Thyroid gland (tissue), 4 donors: ENCODE measurements around the gene NSUN3. TPM values are rescaled to one million over a fixed set of nuclear protein-coding genes. Genes with fewer than 3 reads are reported as not detected.

Source experiments
- DNase-seq, 2 donors: peaks; one replicate each; pipeline ENCODE4 v3.0.0-alpha.2; 2019
- H3K27ac ChIP-seq, 3 donors: fragments of 200-600 bp; sonication (generic); 1 replicate in 2 of 3; 2 replicates in 1 of 3; pipeline ENCODE4 v1.5.1; 2016 to 2019; ENCODE audit warnings: mild to moderate bottlenecking in 1 of 3, moderate library complexity in 1 of 3
- H3K27me3 ChIP-seq: fragments of 200-600 bp; sonication (generic); one replicate; pipeline ENCODE4 v1.5.1; 2019
- H3K36me3 ChIP-seq, 2 donors: fragments of 200-600 bp; sonication (generic); one replicate each; pipeline ENCODE4 v1.5.1; 2016 to 2019
- H3K4me1 ChIP-seq, 2 donors: fragments of 200-600 bp; sonication (generic); one replicate each; pipeline ENCODE4 v1.5.1; 2017 to 2019
- H3K4me3 ChIP-seq, 3 donors: fragments of 200-600 bp; sonication (generic); replicated peaks in 1 of 3; 1 replicate in 2 of 3; 2 replicates in 1 of 3; pipeline ENCODE4 v1.5.1; 2016; ENCODE audit warnings: mild to moderate bottlenecking in 1 of 3
- H3K9me3 ChIP-seq: fragments of 200-600 bp; sonication (generic); one replicate; pipeline ENCODE4 v1.5.1; 2017
- POLR2A ChIP-seq, 2 donors: fragments of 450-650 bp; IDR thresholded peaks; one replicate each; pipeline ENCODE4 v1.6.1; 2017; ENCODE audit warnings: antibody characterized with exemption in 2 of 2, mild to moderate bottlenecking in 2 of 2, moderate library complexity in 1 of 2
- WGBS, 2 donors: methylation state at CpG; one replicate each; pipeline ENCODE4 v1.1.5; 2017; 5-methylcytosine and 5-hydroxymethylcytosine counted together
- intact Hi-C: fragments of 100-400 bp; cut with DNase I; formaldehyde crosslinking; loops from one replicate; pipeline ENCODE4 v1.15.1; 2023
- total RNA-seq, 4 donors: library from RNA; depleted of rRNA; stranded (reverse); fragments of >200 nt; gene quantifications; one replicate each; pipeline ENCODE4 v1.2.3, GENCODE V29; 2016
- TF ChIP-seq, protein P1 (sequence below), 6 experiments: fragments of 200-600 bp in 3 of 6; fragments of 450-650 bp in 3 of 6; sonication (generic) in 3 of 6; IDR thresholded peaks; one replicate each; pipeline ENCODE4 v1.5.1; 2016 to 2019; ENCODE audit warnings: antibody characterized with exemption in 6 of 6, mild to moderate bottlenecking in 2 of 6, inconsistent platforms in 1 of 6, moderate library complexity in 1 of 6

The NSUN3 gene
- 10 to 100 TPM; 12.5 to 22.5 (median 15.4) TPM for total RNA-seq

DNA sequence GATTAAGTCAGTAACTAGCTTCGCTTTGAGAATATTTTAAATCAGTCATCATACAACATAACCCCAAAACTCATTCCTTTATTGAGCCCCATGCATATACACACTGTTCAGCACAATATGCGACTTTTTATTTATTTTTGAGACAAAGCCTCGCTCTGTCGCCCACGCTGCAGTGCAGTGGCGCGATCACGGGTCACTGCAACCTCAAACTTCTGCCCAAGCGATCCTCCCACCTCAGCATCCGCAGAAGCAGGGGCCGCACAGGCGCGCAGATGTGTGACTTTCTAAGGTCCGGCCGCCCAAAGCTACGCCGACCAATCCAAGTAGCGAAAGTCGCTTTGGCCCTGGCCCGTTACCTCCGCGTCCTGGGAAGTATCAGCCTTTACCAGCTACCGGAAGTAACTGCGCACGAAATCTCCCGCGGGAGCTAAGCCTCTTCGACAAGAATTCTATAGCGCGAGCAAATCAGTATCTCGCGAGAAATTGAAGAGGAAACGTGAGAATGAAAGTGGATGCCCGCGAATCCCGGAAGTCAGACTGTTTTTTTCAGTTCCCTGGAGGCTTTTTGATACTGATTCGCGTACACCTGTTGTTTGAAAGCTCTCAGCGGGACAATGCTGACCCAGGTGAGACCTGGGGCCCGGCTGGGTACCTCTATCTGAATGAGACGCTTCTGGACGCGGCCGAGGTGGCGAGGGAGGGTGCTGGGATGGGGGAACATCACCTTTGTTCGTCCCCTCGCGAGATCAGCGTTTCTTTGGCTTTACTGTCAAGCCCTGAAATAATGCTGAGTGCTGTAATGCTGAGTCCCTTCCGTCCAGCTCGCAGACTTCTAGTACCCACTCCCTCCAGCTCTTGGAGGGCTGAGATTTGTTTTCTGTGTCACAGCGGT, at the start of gene NSUN3, which contains the start of gene DHFR2:
TSS of gene NSUN3 (plus strand) at position 549 of the 892 bp plus-strand sequence. CDS start at position 615, 66 bp downstream.
TSS of gene DHFR2 (minus strand) at position 404 of the 892 bp plus-strand sequence. CDS start 1,405 bp downstream, outside the sequence.
- intact Hi-C loops, result loop anchor here (10.0 kb wide), 1 partner anchor 58 kb away; no protein-coding TSS in a partner anchor
- peak; percentile 92 for DNase-seq
- H3K36me3 ChIP-seq, result no peaks in the 10 kb centered on the region
- no peaks in the 10 kb centered on the region for H3K9me3 ChIP-seq
- peaks cover 8 to 11% of the 10 kb centered on the region in 2 donors for H3K4me1 ChIP-seq
- TF ChIP-seq, protein P1, sequence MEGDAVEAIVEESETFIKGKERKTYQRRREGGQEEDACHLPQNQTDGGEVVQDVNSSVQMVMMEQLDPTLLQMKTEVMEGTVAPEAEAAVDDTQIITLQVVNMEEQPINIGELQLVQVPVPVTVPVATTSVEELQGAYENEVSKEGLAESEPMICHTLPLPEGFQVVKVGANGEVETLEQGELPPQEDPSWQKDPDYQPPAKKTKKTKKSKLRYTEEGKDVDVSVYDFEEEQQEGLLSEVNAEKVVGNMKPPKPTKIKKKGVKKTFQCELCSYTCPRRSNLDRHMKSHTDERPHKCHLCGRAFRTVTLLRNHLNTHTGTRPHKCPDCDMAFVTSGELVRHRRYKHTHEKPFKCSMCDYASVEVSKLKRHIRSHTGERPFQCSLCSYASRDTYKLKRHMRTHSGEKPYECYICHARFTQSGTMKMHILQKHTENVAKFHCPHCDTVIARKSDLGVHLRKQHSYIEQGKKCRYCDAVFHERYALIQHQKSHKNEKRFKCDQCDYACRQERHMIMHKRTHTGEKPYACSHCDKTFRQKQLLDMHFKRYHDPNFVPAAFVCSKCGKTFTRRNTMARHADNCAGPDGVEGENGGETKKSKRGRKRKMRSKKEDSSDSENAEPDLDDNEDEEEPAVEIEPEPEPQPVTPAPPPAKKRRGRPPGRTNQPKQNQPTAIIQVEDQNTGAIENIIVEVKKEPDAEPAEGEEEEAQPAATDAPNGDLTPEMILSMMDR (IDR thresholded peaks at IDR 0.05), result no peak
- TF ChIP-seq POLR2A (IDR thresholded peaks at IDR 0.05), result peak in 1 of 2 donors; percentile 69
- peak within 1 kb of the TSS; percentile 70 to 95 (median 86) for H3K27ac ChIP-seq
- H3K4me3 ChIP-seq, result peak within 1 kb of the TSS; percentile 50 to 61 (median 58)
- WGBS, 2 donors, result 0 to 1% methylated on average over 50 to 52 of the region's 52 CpGs
- H3K27me3 ChIP-seq, result no peaks in the 10 kb centered on the region

DNA sequence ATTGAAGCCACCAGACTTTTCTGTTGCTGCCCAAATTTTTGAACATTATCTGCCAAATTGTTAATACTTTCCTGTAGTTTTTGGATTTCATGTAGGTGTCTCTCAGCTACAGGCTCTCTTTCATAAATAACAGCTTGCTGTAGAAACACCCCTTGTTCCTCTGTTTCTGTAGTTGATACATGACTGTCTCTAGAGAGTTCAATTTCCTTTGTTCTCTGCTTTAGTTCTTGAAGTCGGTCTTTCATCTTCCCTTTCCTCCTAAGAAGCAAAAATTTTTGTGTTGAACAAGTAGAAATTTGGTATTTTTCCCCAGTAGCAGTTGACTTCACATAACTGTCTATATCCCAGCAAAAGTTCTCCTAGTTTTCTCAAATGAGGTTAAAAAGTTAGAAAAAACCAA, 47.8 kb upstream of the NSUN3 start:
- TF ChIP-seq, protein P1 (IDR thresholded peaks at IDR 0.05), result no peak
- TF ChIP-seq POLR2A (IDR thresholded peaks at IDR 0.05), result no peak
- 87 to 89% methylated on average over 1 of the region's 1 CpG for WGBS, 2 donors
- H3K27me3 ChIP-seq, result no peaks in the 10 kb centered on the region
- no peaks in the 10 kb centered on the region for H3K36me3 ChIP-seq
- no peaks in the 10 kb centered on the region for H3K4me1 ChIP-seq
- no peaks in the 10 kb centered on the region for H3K9me3 ChIP-seq
- no peak for DNase-seq
- intact Hi-C loops, result no loop called here
- no peak overlapping the region for H3K27ac ChIP-seq
- H3K4me3 ChIP-seq, result no peak overlapping the region

DNA sequence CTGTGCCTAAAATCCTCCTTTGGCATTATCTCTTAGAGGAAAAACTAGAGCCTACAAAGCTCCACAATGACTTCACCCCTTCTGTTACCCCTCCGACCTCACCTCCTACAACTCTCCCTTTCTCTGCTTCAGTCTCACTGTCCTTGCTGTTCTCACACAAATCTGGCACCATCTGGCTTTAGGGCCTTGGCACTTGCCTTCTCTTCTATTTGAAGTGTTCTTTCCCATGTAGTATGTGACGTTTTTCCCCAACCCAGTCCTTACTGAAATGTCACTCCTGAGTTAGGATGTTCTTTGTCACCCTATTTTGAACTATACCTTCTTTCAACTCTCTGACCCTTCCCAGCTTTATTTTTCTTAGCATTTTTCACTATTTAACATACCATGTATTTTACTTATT, 43.2 kb upstream of the NSUN3 start:
- H3K4me3 ChIP-seq, result no peak overlapping the region
- intact Hi-C loops, result no loop called here
- no peak overlapping the region for H3K27ac ChIP-seq
- whole genome bisulfite sequencing, 2 donors, result 84 to 88% methylated on average over 2 of the region's 2 CpGs
- H3K9me3 ChIP-seq, result no peaks in the 10 kb centered on the region
- H3K27me3 ChIP-seq, result no peaks in the 10 kb centered on the region
- H3K36me3 ChIP-seq, result no peaks in the 10 kb centered on the region
- H3K4me1 ChIP-seq, result no peaks in the 10 kb centered on the region
- no peak for DNase-seq
- TF ChIP-seq POLR2A (IDR thresholded peaks at IDR 0.05), result no peak
- TF ChIP-seq, protein P1 (IDR thresholded peaks at IDR 0.05), result no peak

DNA sequence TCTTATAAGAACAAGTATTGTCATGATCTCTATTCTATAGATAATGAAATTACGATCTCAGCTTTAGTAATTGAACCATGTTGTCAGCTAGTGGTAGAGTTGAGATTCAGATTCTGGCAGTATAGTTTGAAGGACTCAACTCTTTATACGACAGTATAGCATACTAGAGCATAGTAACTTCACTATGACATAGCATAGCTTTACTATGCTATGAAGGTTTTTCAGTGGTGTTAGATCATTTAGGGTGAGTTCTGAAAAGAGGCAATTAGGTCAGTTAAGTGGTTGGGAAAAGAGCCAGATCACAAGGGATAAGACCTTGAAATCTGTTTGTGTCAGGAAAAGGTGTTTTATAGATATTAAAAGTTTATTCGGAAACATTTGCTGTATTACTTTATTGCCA, 42.6 kb upstream of the NSUN3 start:
- intact Hi-C loops, result no loop called here
- 95 to 96% methylated on average over 3 of the region's 3 CpGs for WGBS, 2 donors
- H3K27me3 ChIP-seq, result no peaks in the 10 kb centered on the region

More for the DNA sequence above, 42.6 kb upstream of the NSUN3 start:
- H3K27ac ChIP-seq, result no peak overlapping the region
- no peaks in the 10 kb centered on the region for H3K36me3 ChIP-seq
- H3K4me1 ChIP-seq, result no peaks in the 10 kb centered on the region
- H3K9me3 ChIP-seq, result no peaks in the 10 kb centered on the region
- DNase-seq, result no peak
- no peak overlapping the region for H3K4me3 ChIP-seq
- TF ChIP-seq, protein P1 (IDR thresholded peaks at IDR 0.05), result no peak
- no peak for TF ChIP-seq POLR2A (IDR thresholded peaks at IDR 0.05)
